Endothelial cell of umbilical vein (primary cell): ENCODE results near the gene PKP3.

ENCODE experiments used
- EZH2 ChIP-seq: IDR thresholded peaks from 2 replicates; pipeline ENCODE4 v1.6.1; 2012; ENCODE audit warnings: borderline replicate concordance, low read depth, mild to moderate bottlenecking, moderate library complexity, low read length, inconsistent platforms; ENCODE audit not compliant: severe bottlenecking
- FOS ChIP-seq: IDR thresholded peaks from 2 replicates; pipeline ENCODE4 v1.6.1; 2011; ENCODE audit warnings: mild to moderate bottlenecking, low read length, moderate library complexity, borderline replicate concordance; ENCODE audit not compliant: insufficient read depth
- GATA2 ChIP-seq: IDR thresholded peaks from 2 replicates; pipeline ENCODE4 v1.7.0; 2011; ENCODE audit warnings: low read depth, mild to moderate bottlenecking, moderate library complexity, mixed read lengths, low read length; ENCODE audit not compliant: insufficient read length, insufficient read depth
- MYC ChIP-seq: IDR thresholded peaks from one replicate; pipeline ENCODE4 v1.6.1; 2011; ENCODE audit warnings: mild to moderate bottlenecking, low read depth, low read length
- POLR2A ChIP-seq: IDR thresholded peaks from 2 replicates; pipeline ENCODE4 v1.6.1; 2012; ENCODE audit warnings: low read depth, mild to moderate bottlenecking, control low read depth, low read length

DNA sequence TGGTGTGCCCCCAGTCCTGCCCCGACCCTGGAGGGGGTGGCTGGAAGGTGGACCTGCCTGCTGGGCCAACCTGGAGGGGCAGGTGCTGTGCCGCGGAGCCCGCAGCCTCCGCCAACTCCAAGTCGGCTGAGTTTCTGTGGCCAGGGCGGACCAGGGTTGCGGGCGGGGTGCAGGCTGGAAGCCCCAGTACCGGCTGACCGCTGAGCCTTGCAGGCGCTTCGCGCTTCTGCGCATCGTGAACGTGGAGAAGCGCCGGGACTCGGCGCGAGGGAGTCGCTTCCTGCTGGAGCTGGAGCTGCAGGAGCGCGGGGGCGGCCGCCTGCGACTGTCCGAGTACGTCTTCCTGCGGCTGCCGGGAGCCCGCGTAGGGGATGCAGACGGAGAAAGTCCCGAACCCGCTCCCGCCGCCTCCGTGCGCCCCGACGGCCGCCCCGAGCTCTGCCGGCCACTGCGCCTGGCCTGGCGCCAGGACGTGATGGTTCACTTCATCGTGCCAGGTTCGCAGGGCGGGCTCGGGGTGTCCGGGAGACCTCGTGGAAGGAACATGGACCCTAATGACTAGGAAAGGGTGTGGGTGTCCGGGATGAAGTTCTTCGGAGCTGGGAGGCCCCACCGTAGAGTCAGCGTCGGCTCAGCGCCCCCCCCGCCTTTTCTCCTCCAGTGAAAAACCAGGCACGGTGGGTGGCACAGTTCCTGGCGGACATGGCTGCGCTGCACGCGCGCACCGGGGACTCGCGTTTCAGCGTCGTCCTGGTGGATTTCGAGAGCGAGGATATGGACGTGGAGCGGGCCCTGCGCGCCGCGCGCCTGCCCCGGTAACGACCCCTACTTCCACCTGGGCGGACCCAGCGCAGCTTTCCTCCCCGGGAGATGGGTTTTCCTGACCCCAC, 14.6 kb upstream of the PKP3 start:
- TF ChIP-seq MYC = no peak
- no peak for TF ChIP-seq GATA2
- no peak for TF ChIP-seq EZH2
- no peak for TF ChIP-seq FOS
- TF ChIP-seq POLR2A = no peak
